Suppressor macrophage treated with lipopolysaccharide for 1 hour (primary cell): ENCODE measurements around the gene CCDC85C.
"Not testable (repeated sequence)": the region's sequence is repeated elsewhere in the genome, so short reads cannot be mapped to it uniquely, and the experiment has no call there.

Experiments
- DNase-seq, 3 donors: peaks; one replicate each; pipeline ENCODE4 v3.0.0-alpha.2; 2020 to 2022

CCDC85C gene

GRCh38 chr14:99603471-99604277 is at the start of gene CCDC85C:
Gene CCDC85C, minus strand, starts transcription at chr14:99604207. Its CDS starts 248 bp downstream, at chr14:99603959.
- peak in 1 of 3 donors; percentile 5 for DNase-seq

DNA sequence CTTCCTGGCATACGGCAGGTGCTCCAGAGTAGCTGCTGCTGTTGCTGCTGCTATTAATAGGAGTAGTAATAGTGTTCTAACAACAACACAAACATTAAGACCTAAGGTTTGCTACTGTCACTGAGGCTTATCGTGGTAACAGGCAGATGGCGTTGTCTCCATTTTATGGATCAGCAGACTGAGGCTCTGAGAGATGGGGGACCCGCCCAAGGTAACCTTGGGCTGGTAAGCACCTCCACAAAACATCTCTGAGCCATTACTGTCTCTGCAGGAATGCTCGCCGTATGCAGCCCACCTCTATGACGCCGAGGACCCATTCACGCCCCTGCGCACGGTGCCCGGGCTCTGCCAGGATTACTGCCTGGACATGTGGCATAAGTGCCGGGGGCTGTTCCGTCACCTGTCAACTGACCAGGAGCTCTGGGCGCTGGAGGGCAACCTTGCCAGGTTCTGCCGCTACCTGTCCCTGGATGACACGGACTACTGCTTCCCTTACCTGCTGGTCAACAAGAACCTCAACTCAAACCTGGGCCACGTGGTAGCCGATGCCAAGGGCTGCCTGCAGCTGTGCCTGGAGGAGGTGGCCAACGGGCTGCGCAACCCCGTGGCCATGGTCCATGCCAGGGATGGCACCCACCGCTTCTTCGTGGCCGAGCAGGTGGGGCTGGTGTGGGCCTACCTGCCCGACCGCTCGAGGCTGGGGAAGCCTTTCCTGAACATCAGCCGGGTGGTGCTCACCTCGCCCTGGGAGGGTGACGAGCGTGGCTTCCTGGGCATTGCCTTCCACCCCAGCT is 48.1 kb upstream of the CCDC85C start:
- no peak for DNase-seq

DNA sequence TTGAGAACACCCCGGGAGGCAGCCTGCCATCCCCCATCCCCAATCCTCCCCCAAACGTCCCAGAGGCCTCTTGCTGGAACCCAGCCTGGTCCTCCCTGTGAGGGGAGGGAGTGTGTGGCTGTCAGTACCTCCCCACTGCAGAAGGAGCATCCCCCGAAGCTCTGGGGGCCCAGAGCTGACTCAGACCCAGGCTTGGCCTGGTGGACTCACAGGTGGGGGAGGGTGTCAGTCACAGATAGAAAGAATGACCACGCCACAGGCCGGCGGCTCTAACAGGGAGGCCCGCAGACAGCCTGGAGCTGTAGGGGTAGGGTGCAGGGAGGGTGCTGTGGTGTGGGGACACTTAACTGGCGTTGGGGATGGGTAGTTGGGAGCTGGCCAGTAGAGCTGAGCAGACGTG is 46.2 kb upstream of the CCDC85C start:
- DNase-seq = no peak

GRCh38 chr14:99649643-99650042 is 45.6 kb upstream of the CCDC85C start:
- no peak for DNase-seq

GRCh38 chr14:99649219-99649618 is 45.2 kb upstream of the CCDC85C start:
- no peak for DNase-seq

- DNase-seq = no peak
Observed at GRCh38 chr14:99648027-99648784, 44.2 kb upstream of the CCDC85C start.

GRCh38 chr14:99647411-99647810 is 43.4 kb upstream of the CCDC85C start:
- no peak for DNase-seq

GRCh38 chr14:99645545-99646505 is 41.8 kb upstream of the CCDC85C start:
- no peak for DNase-seq

DNA sequence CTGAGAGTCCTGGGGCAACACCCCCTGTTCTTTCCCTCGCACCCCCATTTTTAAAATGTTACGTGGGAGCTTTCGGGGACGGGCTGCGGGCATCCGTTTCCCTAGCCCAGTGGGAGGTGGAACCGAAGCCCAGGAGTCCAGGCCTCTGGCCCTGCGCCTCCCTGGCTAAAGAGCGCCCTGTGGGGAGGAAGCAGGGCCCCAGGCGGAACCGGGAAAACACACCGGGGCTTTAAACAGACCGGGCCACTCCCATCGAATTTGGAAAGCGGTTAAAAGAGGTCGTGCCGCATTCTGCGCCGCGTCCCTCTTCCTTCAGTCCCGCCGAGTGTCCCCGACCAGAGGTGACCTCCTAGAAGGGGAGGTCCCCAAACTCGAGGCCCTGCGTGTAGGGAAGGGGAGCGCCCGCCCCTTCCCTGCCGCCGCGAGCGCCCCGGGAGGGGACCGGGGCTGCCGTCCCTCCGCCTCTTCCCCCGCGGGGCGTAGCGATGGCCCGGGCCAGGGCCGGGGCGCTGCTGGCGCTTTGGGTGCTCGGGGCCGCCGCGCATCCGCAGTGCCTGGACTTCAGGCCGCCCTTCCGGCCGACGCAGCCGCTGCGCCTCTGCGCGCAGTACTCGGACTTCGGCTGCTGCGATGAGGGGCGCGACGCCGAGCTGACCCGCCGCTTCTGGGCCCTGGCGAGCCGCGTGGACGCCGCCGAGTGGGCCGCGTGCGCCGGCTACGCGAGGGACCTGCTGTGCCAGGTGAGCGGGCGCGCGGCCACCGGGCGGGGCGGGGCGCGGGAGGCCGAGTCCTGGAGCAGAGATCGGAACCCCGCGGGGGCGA is 40.9 kb upstream of the CCDC85C start, which contains the start of gene HHIPL1:
Gene HHIPL1 (plus strand): TSS at position 407 of the 822 bp plus-strand sequence. CDS start 79 bp downstream, at position 486.
- no peak for DNase-seq

- no peak for DNase-seq
Observed at GRCh38 chr14:99644035-99644587, 40.1 kb upstream of the CCDC85C start.

DNA sequence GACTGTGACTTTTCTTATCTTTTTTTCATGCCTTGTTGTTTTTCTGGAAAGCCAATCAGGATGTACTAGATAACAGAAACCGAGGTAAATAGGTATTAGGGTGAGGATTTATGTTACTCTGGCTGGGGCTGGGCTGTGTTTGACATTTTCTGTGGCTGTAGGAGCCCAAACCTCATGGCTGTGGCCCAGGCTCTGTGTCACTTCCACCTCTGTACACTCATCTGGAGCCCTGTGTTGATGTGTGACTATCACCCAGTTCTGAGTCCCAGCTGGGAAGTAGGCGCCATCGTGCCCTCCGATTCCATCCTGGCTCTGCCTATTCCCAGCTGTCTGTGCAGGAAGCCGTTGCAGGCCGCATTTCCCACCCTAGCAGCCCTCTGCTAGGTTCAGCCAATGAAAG is 39.3 kb upstream of the CCDC85C start:
- no peak for DNase-seq

DNA sequence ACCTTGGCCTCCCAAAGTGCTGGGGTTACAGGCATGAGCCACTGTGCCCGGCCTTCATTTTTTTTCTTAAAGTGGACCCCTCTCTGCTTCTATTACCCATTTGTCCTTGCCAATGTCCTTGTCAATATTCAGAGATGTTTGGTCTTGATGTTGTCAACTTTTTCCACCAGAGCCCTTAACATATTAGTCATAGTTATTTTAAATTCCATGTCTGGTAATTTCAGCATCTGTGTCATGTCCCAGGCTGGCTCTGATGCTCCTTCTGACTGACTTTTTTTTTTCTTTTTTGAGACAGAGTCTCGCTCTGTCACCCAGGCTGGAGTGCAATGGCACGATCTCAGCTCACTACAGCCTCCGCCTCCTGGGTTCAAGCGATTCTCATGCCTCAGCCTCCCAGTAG is 38.8 kb upstream of the CCDC85C start:
- not testable (repeated sequence) for DNase-seq

DNA sequence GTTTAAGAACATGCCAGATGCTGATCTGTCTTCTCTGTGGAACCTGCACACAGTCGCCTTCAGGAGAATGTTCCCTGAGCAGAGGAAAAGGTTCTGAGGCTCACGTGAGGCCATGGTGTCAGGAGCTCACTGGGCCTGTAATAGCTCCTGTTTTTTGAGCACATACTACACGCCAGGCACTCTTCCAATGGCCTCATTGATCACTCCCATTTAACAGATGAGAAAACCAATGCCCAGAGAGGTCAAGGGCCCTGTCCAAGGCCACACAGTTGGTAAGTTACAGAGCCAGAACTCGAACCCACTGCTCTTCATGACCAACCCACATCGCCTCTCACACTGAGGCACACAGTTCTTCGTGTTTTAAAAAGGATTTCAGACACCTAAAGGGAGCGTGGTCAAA is 33.6 kb upstream of the CCDC85C start:
- no peak for DNase-seq

DNA sequence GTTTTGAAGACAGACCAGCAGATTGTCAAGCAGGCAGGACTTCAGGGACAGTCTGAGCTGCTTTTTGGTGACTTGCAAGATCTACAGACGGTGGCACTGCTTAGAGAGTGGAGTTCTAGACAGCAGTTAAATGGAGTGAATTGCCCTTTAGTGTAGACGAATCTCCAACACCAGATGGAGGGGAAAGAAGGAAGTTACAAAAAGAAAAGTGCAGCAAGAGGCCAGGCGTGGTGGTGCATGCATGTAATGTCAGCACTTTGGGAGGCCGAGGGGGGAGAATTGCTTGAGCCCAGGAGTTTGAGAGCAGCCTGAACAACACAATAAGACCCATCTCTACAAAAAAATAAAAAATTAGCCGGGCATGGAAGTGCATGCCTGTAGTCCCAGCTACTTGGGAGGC is 32.5 kb upstream of the CCDC85C start:
- DNase-seq = no peak

- DNase-seq = no peak
Observed at GRCh38 chr14:99635116-99635515, 31.1 kb upstream of the CCDC85C start.

DNA sequence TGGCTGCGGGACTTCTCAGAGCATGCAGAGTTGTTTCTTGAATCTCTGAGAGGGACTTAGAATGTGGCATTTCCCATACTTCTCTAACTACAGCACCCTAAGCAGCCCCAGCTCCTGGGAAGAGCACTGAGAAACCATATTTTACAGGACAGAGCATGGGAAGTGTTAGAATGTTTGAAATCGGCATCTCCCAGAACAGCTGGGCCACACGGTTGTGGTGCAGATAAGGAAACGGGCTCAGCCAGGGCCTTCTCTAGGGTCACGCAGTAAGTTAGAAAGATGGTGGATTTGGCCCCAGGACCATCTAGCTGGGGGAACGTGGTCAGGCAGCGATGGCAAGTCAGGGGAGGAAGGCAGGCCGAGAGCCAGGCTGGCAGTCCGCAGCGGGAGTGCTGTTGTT is 30.4 kb upstream of the CCDC85C start:
- DNase-seq = no peak

DNA sequence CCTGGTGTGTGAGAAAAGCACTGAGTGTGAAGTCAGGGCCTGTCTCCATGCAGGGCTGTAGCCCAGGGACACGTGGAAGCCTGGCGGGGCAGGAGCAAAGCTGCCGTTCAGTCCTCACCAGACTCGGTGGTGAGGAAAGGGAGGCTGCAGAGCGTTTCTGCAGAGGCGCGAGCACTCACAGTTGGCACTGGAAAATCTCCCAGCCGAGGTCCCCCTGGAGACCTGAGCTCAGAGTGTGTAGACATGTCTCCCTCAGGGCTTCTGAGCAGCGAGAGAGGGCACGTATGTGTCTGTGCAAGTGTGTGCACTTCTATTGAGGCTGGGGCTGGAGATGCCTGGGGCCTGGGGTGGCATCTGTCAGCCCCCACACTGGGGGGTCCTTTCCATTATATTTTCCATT is 29.9 kb upstream of the CCDC85C start:
- DNase-seq = no peak

DNA sequence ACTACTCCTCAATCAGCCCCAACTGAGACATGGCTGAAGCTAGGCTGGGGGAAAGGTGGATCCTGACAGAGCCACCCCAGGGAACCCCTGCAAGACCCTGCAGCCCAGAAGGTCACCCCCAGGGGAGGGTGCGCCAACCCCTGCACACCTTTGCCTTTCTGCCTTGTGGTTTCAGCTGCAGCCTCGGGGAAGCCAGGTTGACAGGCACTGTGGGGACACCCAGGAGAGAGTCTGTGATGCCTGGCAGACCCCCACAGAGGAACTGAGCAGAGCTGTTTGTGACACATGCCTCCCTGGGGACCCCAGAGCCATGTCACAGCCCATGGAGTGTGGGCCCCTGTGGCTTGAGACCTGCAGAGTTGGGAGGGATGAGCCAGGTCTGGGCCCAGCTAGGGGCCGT is 29.1 kb upstream of the CCDC85C start:
- DNase-seq = no peak

DNA sequence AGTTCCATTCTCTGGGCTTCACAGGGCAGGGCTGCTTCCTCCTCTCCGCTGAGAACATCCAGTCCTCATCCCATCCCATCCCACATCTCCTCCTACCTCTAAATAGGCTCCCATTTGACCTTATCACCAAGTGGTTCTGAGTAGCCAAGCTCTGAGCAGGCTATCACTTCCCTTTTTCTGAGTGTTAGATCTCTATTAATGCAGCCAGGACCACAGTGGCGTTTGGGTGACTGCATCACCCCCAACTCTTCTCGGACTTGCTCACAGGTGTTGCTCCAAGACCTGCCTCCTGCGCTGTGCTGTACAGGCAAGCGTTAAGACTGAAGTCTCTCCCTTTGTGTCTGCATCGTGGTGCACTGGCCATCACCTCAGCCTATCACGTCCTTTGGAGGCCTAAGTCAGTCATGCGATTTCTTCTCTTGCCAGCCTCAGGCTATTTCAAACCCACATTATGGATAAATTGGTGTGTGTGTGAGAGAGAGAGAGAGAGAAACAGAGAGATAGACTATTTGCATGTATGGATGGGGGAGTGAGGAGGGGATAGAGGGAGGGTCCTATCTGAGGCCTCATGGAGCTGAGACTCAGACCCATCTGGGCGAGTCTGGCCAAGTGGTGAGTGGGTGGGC is 28.5 kb upstream of the CCDC85C start:
- no peak for DNase-seq

GRCh38 chr14:99630202-99630601 is 26.2 kb upstream of the CCDC85C start:
- no peak for DNase-seq
